Stimulated activated CD4-positive, alpha-beta T cell treated with anti-CD3 and anti-CD28 coated beads, Interleukin-2, amount 100 ng/mL, for 48 hours (primary cell): ENCODE measurements around the gene RORC.
A peak's percentile ranks its signal among the peaks of the same experiment; 100 is the strongest.

Experiments
- DNase-seq, 2 donors: peaks; one replicate each; pipeline ENCODE4 v3.0.0-alpha.2; 2020

The RORC gene

GRCh38 chr1:151847867-151848596 is 16.4 kb upstream of the RORC start:
- no peak for DNase-seq

GRCh38 chr1:151846686-151847237 is 15.2 kb upstream of the RORC start:
- no peak for DNase-seq

GRCh38 chr1:151846062-151846568 is 14.5 kb upstream of the RORC start:
- no peak for DNase-seq

- no peak for DNase-seq
Measured at GRCh38 chr1:151843398-151843797, 11.8 kb upstream of the RORC start.

GRCh38 chr1:151841141-151841540 is 9.5 kb upstream of the RORC start:
- no peak for DNase-seq

GRCh38 chr1:151840421-151840820 is 8.8 kb upstream of the RORC start:
- no peak for DNase-seq

GRCh38 chr1:151839457-151840403 is 8.1 kb upstream of the RORC start, which contains the start of gene C2CD4D:
C2CD4D (minus strand) TSS chr1:151839820; CDS start chr1:151838989, 831 bp downstream.
- DNase-seq: peak in 1 of 2 donors; percentile 60

GRCh38 chr1:151839082-151839412 is 7.4 kb upstream of the RORC start:
- no peak for DNase-seq

GRCh38 chr1:151838222-151839081 is 6.8 kb upstream of the RORC start:
- peak in 1 of 2 donors; percentile 49 for DNase-seq

GRCh38 chr1:151837884-151838221 is 6.3 kb upstream of the RORC start:
- no peak for DNase-seq

GRCh38 chr1:151837197-151837596 is 5.6 kb upstream of the RORC start:
- no peak for DNase-seq

GRCh38 chr1:151835596-151835995 is 4.0 kb upstream of the RORC start:
- DNase-seq: no peak

- DNase-seq: no peak
Measured at GRCh38 chr1:151834239-151834638, 2.6 kb upstream of the RORC start.

GRCh38 chr1:151833172-151833900 is 1.7 kb upstream of the RORC start:
- DNase-seq: no peak

GRCh38 chr1:151832318-151832980 is 847 bp upstream of the RORC start:
- no peak for DNase-seq

- no peak for DNase-seq
Measured at GRCh38 chr1:151831256-151831591, 378 bp downstream of the RORC start.

GRCh38 chr1:151830055-151830454 is 1.5 kb downstream of the RORC start:
- DNase-seq: no peak

- no peak for DNase-seq
Measured at GRCh38 chr1:151829352-151830046, 2.1 kb downstream of the RORC start.

GRCh38 chr1:151828921-151829320 is 2.7 kb downstream of the RORC start:
- no peak for DNase-seq

- DNase-seq: no peak
Measured at GRCh38 chr1:151827853-151828252, 3.7 kb downstream of the RORC start.
